DOHH2 (cell line): ENCODE measurements around the gene NCOA5.

Experiments
- CTCF ChIP-seq: fragments of 200-600 bp; sonication (generic); IDR thresholded peaks from one replicate; pipeline ENCODE4 v1.5.1; 2014; ENCODE audit warnings: antibody characterized with exemption, mild to moderate bottlenecking, low read depth, low read length; ENCODE audit not compliant: poor library complexity, severe bottlenecking
- EZH2phosphoT487 ChIP-seq: fragments of 200-600 bp; sonication (generic); IDR thresholded peaks from 2 replicates; pipeline ENCODE4 v1.6.1; 2017; ENCODE audit warnings: borderline replicate concordance, mild to moderate bottlenecking, antibody characterized with exemption, low read length, moderate library complexity, mixed read lengths

- TF ChIP-seq CTCF (no peak), EZH2phosphoT487 (no peak)
Measured at GRCh38 chr20:46119028-46119546, 29.3 kb upstream of the NCOA5 start.
